GM21576 (cell line): ENCODE results near the gene RRP1.

ENCODE experiments used
- ATAC-seq: cut with Tn5 transposase; IDR thresholded peaks from one replicate; pipeline ENCODE4 v1.9.1; 2021; ENCODE audit warnings: mild to moderate bottlenecking, moderate library complexity; ENCODE audit not compliant: unreplicated experiment

RRP1 gene

DNA sequence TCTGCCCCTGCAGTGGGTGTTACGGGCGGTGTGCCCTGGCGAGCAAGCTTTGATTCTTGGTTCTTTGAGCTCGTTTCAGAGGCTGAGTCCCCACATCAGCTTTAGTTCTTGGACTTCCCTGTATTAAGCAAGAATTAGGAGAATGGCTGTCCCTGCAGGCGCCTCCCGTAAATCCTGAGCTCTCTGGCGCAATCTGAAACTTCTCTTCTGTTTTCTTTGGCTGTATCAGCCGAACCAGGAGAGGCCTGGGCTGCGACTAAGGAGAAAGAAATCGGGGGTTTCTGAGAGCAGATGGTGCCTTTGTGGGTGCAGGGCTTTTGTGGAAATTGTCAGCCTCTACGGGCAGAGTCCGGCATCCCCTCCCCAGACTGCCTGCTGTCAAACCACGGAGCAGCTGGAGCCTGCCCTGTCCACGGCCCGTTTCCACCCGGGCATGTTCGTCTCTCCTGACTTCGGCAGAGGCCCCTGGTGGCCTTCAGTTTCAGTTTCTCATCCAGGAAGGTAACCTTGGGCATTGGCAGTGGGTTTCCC is 31.2 kb upstream of the RRP1 start:
- ATAC-seq, result no peak

DNA sequence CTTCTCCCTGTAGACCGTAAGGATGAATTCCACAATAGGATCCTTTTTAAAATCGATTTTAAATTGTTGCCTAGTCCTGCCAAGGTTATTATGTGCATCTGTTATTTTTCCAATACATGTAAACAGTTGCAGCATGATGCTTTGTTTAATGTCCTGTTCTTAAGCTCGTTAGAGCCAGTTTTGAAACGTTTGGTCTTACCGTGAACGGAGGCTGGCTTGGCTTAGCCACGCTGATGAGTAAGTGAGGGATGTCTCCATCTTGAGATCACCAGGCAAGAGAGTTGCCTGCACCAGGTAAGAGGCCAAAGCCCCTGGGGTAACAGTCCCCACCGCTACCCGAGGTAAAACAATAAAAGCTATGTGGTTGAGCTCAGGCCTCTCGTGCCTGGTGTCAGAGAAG is 30.6 kb upstream of the RRP1 start:
- no peak for ATAC-seq

DNA sequence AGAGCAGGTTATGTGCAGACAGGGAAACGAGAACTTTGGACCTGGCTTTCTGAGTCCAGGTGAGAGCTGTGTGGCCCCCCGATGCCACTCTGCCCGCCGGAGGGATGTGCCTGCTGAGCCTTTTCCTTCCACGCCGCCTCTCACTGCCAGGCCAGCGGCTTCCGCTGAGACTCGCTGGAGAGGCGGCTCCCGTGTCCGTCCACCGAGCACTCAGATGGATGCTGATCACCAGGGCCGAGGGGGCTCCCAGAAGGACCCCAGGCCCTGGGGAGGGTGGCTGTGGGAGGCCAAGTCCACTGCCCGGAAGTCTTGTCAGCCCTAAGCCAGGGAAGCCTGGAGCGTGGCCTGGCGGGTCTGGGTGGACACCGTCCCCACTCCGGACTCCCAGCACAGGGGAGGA is 29.7 kb upstream of the RRP1 start:
- ATAC-seq, result no peak

DNA sequence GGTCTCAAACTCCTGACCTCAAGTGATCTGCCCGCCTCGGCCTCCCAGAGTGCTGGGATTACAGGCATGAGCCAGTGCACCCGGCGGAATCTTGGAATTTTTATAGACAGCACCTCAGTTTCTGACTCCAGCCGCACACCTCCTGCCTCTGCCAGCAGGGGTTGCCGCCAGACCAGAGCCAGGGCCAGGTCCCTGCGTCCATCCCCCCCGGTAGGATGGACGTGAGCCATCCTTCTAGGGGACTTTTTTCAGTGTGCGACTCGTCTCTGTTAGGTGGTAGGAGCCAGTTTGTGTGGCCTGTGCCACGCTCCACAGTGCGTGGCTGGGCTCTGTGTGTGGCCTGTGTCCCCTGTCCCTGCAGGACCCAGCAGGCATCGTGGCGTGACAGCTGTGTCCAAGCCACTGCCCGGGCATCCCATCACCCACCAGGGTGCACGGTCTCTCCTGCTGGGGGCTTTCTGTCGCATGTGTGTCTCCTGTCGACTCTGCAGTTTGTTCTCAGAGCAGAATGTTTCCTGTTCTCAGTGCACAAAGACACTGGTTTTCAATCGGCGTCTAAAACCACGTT is 28.9 kb upstream of the RRP1 start:
- no peak for ATAC-seq

DNA sequence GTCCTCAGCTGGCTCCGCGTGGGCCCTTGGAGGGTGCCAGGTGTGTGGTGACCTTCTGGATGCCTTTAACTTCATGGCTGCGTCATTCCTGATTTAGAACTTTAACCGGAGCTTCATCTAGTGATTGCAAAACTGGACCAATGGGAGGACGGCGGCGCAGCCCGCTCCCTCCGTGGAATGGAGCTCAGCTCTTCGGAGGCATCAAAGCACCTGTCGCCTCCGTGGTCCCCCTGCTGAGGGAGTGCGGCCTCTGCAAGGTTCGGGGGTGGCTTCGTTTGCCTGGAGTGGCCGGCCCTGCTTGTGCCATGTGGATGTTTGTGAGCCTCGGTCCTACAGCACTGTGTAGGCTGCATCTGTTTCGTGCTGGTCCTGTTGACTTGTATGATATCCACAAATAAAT is 27.5 kb upstream of the RRP1 start:
- ATAC-seq, result no peak

DNA sequence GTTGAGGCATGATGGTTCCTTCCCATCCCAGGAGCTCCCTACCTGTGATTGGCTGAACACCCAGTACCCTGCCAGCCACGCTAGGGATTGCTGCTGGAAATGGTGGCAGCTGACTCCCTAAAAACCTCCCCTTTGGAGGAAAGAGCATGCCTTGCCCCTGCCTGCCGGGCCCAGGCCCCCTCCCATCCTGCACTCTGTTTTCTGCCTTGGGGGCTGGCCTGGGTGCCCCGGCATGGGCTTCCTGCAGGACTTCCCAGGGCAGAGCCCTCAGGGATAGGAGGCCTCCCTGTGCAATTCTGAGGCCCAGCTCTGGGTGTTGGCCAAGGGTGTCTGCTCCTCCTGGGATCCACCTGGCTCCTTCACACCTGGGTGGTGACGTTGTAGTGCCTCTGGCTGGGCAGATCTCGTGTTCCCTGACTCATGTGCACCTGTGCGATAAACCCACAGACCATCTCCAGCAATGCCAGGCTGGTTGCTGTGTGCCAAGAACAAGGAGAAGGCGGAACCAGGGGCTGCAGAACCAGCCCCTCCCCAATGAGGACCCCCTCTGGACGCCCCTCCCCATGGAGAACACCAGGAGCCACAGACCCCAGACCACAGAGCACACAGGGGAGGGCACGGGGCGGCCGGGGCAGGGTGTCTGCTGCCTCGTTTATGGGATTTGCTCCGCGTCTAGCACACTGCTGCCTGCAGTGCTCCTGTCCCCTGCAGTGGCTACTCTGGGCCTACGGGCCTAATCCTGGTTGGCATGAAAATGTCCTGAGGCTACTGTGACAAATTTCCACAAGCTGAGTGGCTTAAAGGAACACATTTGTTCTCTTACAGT is 26.9 kb upstream of the RRP1 start:
- ATAC-seq, result no peak

DNA sequence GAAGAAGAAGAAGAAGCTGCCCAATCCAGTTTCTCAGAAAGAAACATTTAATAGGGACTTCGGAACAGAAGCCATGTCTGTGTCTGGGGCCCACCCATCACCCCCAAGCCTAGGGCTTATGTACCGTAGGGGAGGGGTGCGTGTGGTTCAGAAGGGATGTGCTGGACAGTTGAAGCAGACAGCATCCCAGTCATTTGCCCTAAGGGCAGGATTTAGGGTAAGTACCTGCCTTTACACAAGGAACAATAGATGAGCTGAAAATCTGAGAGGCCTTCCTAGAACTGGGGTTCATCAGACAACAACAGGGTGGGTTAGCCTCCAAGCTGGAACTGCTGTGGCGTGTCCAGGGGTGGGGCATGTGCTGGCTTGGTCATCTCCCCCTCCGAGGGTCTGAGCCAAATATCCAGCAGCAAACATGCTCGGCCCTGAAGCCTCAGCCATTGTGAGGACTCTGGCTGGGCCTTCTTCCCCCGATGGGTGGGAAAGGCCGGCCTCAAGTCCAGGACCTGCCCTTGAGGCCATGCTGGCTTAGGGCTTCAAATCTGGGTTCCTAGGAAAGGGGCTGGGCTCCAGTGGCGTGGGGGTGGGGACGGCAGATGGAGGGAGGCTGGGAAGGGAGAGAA is 25.4 kb upstream of the RRP1 start:
- no peak for ATAC-seq

DNA sequence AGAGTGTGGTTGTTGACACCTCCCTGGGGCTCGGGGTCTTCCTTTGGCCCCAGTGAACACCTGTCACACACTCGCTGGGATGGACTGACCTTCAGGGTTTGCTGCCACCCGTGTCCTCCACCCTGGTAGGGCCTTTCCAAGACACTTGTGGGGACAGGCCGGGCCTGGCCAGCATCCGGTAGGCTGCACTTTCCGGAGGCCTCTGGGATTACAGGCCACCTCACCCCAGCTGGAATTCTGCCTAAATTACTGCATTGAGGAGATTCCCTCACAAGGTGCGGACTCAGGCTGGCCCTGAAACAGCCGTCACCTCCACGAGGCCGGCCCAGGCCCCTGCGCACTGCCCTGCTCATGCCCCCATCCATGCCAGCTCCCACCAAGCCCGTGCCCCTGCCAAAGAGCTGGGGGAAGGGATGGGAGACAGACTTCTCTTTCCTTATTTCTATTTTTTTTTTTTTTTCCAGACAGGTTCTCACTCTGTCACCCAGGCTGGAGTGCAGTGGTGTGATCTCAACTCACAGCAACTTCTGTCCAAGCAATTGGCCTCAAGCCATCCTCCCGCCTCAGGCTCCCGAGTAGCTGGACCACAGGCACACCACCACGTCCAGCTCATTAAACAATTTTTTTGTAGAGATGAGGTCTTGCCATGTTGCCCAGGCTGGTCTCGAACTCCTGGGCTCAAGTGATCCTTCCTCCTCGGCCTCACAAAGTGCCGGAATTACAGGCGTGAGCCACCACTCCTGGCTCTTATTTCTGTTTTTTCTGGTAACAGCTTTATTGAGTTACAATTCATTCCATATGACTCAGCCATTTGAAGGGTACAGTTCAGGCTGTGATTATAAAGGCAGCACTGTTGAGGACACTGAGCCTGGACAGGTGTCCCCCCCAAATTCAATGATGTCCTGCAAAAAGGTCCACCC is 24.5 kb upstream of the RRP1 start:
- ATAC-seq, result no peak

DNA sequence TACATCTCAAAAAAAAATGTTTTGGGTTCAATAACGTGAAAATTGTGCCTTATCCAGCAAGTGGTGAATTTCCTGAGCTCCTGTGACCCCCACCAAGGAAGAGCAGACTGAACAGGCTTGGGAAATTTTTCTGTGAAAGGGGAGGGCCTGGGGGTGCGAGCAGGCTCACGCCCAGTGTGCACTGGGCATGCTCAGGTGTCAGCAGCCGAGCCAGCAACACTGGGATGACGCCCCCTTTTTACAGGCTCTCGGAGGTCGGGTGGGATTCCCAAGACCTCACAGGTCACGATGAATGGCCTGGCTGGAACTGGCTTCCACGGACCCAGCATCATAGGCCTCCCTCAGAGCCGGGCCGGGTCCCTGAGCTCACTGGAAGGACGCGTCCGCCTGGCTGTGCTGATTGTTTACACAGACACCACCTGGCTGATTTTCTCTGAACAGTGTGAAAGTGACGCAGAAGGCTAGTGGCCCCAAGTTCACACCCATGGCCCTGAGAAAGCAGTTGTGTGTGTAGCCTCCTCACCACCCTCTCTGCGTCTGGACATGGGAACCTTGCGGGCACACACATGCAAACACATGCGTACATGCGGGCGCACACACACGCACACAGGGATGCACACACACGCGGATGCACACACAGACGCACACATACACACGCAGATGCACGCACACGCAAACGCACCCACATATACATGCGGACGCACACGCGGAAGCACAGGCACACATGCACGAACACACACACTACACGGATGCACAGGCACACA is 22.5 kb upstream of the RRP1 start:
- ATAC-seq, result no peak

DNA sequence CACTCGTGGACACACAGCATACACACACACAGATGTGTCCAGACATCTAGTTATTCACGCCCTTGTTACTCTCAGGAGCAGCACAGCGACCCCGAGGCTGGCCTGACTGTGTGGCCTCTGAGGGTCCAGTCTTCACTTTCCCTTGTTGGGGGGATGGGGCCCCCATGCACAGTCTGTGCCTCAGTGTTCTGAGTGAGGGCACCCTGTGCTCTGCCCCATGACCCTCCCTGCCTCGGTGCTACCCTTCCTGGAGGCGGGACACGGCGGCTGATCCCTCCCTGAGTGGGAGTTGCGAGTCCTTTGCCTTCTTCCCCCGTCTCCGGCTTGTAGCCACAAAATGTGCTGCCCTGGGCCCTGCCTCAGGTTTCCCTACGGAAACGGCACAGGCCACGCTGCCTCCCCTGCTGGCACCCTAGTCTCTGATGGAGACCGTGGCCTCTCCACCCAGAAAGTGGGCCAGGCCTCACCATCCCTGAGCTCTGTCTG is 21.8 kb upstream of the RRP1 start:
- ATAC-seq, result no peak

DNA sequence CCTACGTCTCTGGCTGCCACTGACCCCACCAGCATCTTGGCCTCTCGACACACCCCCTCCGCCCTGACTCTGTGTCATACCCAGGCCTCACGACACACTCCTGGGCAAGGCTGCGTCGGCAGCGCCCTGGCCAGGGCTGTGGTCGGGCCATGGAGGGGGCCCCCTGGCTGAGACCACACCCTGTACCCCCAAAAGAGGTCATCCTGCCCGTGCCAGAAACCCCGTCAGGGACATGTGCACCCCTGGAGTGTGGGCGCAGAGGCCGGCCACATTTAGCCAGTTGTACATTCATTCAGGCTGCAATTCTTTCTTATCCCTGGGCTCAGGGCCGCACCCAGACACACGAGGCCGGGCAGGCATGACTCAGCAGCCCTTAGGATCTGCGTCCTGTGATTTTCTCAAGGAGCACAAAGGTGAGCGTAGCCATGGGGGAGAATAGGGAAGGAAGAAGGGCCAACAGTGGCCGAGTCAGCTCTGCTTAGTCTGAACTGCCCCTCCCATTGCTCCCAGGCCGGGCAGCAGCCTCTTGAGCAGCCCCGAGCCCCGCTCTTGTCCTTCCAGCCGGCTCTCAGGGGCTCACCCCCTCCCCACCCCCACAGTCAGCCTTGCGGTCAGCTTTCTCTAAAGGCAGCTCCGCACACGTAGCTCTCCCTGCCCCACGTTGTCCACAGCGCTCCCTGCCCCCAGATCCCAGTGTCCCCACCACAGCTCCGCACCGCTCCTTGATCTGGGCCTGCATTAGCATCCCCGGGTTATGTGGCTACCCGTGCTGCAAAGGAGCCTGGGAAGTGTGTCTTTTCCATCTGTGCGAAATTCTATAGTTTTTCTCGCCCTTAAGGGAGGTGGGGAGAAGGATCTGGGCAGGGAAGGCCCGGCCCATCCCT is 21.2 kb upstream of the RRP1 start:
- no peak for ATAC-seq

DNA sequence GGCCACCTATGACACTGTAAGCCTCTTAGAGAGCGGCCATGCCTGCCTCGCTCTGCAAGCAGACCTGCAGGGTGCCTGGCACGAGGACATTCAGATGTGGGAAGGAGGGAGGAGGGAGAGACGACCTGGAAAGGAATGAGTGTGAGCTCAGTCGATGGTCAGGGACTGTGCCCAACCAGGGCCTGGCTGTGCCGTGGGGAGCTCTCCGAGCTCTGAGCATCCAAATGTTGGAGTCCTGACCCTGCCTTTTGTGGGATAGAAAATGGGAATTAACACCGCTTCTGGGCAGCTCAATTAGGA is 20.6 kb upstream of the RRP1 start:
- no peak for ATAC-seq

DNA sequence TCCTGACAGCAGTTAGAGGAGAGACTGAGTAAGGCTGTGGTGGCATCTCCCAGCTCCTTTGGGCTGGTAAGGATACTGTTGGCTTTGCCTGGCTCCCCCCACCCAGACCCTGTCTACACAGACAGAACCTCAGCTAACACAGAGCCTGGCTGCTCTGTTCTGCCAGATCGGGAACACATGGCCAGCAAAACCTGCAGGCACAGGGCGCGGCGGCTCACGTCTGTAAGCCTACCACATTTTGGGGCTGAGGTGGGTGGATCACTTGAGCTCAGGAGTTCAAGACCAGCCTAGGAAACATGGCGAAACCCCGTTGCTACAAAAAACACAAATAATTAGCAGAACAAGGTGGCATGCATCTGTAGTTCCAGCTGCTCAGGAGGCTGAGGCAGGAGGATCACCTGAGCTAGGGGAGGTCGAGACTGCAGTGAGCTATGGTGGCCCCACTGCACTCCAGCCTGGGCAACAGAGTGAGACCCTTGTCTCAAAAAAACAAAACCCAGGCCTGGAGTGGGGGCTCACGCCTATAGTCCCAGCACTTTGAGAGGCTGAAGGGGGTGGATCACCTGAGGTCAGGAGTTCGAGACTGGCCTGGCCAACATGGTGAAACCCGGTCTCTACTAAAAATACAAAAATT is 19.9 kb upstream of the RRP1 start:
- no peak for ATAC-seq

DNA sequence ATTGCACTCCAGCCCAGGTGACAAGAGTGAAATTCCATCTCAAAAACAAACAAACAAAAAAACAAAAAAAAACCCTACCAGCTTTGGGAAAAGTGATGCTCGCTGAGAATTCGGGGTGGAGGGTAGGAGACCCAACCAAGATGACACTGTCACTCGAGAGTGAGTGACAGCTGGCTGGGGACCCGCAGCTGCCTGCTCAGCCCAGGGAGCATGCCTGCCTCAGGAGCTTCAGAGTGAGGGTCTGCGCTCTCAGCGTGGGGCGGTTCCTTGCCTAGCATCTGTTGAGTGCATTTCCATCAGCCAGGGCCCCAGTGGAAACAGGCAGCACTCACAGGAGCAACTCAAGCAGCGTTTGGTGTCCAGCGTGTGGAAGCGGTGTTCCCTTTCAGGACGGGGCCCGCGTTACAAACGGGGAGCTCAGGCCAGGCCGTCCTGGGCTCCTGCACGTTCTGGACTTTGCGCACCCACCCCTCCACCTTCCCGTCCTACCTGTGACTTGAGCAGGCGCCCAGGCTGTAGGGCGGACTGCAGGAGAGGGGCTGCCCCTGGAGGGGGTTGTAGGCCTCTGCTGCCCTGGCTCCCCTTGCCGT is 19.2 kb upstream of the RRP1 start:
- no peak for ATAC-seq

DNA sequence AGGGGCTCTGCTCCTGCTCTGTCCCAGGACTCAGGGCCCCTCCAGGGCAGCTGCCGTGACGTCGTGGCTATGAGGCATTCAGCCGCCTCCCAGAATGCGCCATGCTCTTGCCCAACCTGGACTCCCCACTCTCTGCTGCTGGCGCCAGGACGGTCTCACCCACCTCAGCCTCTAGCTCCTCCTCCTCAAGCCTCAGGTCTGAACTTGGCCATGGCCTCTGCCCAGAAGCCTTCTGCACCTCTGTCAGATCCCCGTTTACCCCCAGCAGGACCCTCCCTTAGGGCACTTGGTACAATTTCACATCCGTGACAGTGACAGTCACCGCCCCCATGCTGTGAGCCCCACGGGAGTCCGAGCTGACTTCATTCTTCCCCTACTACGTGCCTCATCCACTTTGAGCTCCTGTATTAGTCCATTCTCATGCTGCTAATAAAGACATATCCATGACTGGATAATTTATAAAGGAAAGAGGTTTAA is 18.1 kb upstream of the RRP1 start:
- ATAC-seq, result no peak

DNA sequence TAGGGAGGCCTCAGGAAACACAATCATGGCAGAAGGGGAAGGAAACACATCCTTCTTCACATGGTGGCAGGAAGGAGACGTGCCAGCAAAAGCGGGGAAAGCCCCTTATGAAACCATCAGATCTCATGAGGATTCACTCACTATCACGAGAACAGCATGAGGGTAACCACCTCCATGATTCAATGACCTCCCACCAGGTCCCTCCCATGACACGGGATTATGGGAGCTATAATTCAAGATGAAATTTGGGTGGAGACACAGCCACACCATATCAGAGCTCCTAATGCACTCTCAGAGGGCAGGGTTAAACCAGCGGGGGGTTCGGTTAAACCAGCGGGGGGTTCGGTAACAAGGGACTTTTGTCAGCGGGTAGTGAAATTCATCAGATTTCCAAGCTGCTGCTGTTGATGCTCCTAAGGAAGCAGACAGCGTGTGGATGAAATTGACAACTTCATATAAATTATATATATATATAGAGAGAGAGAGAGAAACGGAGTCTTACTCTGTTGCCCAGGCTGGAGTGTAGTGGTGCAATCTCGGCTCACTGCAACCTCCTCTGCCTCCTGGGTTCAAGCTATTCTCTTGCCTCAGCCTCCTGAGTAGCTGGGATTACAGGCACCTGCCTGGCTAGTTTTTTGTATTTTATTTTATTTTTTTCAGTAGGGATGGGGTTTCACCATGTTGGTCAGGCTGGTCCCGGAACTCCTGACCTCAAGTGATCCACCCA is 17.5 kb upstream of the RRP1 start:
- no peak for ATAC-seq

DNA sequence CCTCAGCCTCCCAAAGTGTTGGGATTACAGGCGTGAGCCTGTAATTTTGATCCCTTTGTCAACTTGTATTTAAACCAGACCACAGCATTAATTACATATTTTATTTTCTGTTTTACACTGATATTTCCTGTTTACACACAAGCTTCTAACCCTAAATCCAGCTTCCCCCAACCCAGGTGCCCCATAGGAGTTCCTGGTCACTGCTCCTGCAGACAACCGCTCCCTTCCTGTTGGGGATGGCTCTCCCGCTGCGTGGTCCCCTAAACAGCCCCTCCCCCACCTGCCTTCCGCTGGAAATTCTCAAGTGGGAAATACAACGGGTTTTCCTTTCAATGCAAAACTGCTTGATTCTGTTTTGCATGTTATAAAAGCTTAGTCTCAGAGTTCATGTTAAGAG is 17.0 kb upstream of the RRP1 start:
- no peak for ATAC-seq

DNA sequence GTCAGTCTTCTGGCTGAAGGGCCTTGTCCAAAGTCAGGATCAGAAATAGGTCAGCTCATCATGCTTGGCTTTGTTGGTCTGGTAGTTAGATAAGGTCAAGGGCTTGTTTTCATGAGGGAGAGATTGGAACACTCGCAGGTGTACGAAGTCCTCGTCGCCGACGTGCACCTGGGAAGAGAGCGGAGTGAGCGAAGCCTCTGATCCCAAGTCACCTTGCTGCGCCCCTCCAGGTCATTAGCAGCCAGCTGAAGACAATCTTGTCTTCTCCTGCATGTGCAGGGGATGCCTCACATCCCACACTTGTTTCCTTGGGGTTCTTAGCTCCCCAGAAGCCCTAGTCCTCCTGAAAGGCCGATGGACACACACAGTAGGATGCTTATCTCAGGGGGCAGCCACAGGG is 15.2 kb upstream of the RRP1 start:
- ATAC-seq, result no peak
